Colonic mucosa (tissue), 4 donors: ENCODE results near the gene TMEM91. TPM values are rescaled to one million over a fixed set of nuclear protein-coding genes. Genes with fewer than 3 reads are reported as not detected.

ENCODE experiments used
- DNase-seq: peaks from one replicate; pipeline ENCODE4 v3.0.0-alpha.2; 2020
- H3K27ac ChIP-seq: fragments of 200-600 bp; one replicate; pipeline ENCODE4 v1.8.0; 2021
- H3K27me3 ChIP-seq: fragments of 200-600 bp; one replicate; pipeline ENCODE4 v1.8.0; 2021
- H3K36me3 ChIP-seq: fragments of 200-600 bp; one replicate; pipeline ENCODE4 v1.8.0; 2021
- H3K4me1 ChIP-seq: fragments of 200-600 bp; one replicate; pipeline ENCODE4 v1.8.0; 2021; ENCODE audit warnings: mild to moderate bottlenecking
- H3K4me3 ChIP-seq: fragments of 200-600 bp; one replicate; pipeline ENCODE4 v1.8.0; 2021
- H3K9ac ChIP-seq, 2 donors: one replicate each; pipeline ENCODE4 v1.7.0; 2013; ENCODE audit warnings: control low read depth in 2 of 2, low read depth in 2 of 2, low read length in 2 of 2
- H3K9me3 ChIP-seq: fragments of 200-600 bp; one replicate; pipeline ENCODE4 v1.8.0; 2021
- CTCF ChIP-seq: fragments of 200-600 bp; IDR thresholded peaks from one replicate; pipeline ENCODE4 v1.8.0; 2022; ENCODE audit warnings: antibody characterized with exemption, mild to moderate bottlenecking
- intact Hi-C: fragments of 100-400 bp; cut with DNase I; formaldehyde crosslinking; loops from one replicate; pipeline ENCODE4 v1.14.1; 2022
- total RNA-seq, 2 donors: library from RNA; stranded (reverse); fragmentation: NEBNext Ultra II Directional in 1 of 2; extraction: Animal tissue kit (Norgen Biotek cat#: 25700) in 1 of 2; gene quantifications; one replicate each; pipeline ENCODE4 v1.2.1, GENCODE V29; 2021
- donor health status: healthy.
- donor health status: DM: no; HTN: no; CAD: no.
- donor health status: DM: no; HTN: no; CAD: no.

TMEM91 gene
- total RNA-seq, 2 donors from 2014 or later, result 2.0 to 3.6 TPM

GRCh38 chr19:41428481-41428859 is 52.1 kb downstream of the TMEM91 start:
- H3K27ac ChIP-seq, result peak overlapping the region; percentile 76
- DNase-seq, result no peak
- no peaks in the 10 kb centered on the region for H3K27me3 ChIP-seq
- no peaks in the 10 kb centered on the region for H3K4me1 ChIP-seq
- peak overlapping the region; percentile 54 to 99 for H3K9ac ChIP-seq
- no peak for TF ChIP-seq CTCF
- H3K4me3 ChIP-seq, result peak overlapping the region; percentile 57
- H3K9me3 ChIP-seq, result no peaks in the 10 kb centered on the region
- intact Hi-C loops, result no loop called here
- no peaks in the 10 kb centered on the region for H3K36me3 ChIP-seq

- DNase-seq, result no peak
- intact Hi-C loops, result loop anchor here (5.0 to 10.0 kb wide), 2 partner anchors 34 to 106 kb away; partner anchors contain the start of genes BCKDHA and EXOSC5
- no peaks in the 10 kb centered on the region for H3K4me1 ChIP-seq
- H3K4me3 ChIP-seq, result no peak overlapping the region
- H3K9ac ChIP-seq, result no peak overlapping the region
- H3K36me3 ChIP-seq, result no peaks in the 10 kb centered on the region
- H3K9me3 ChIP-seq, result no peaks in the 10 kb centered on the region
- no peak overlapping the region for H3K27ac ChIP-seq
- no peak for TF ChIP-seq CTCF
- H3K27me3 ChIP-seq, result no peaks in the 10 kb centered on the region
Observed at GRCh38 chr19:41430922-41431321, 54.6 kb downstream of the TMEM91 start.

GRCh38 chr19:41431426-41432386 is 55.4 kb downstream of the TMEM91 start:
- no peak for DNase-seq
- Histone ChIP-seq H3K27ac (no peak overlapping the region), H3K36me3 (no peaks in the 10 kb centered on the region), H3K9me3 (no peaks in the 10 kb centered on the region), H3K9ac (no peak overlapping the region), H3K4me3 (no peak overlapping the region), H3K27me3 (no peaks in the 10 kb centered on the region), H3K4me1 (no peaks in the 10 kb centered on the region)
- TF ChIP-seq CTCF, result peak; percentile 15
- intact Hi-C loops, result loop anchor here (5.0 to 10.0 kb wide), 2 partner anchors 34 to 107 kb away; partner anchors contain the start of genes BCKDHA and EXOSC5

GRCh38 chr19:41433171-41433570 is 56.8 kb downstream of the TMEM91 start:
- Histone ChIP-seq H3K4me3 (no peak overlapping the region), H3K27ac (no peak overlapping the region), H3K9ac (no peak overlapping the region), H3K9me3 (no peaks in the 10 kb centered on the region), H3K4me1 (no peaks in the 10 kb centered on the region), H3K27me3 (no peaks in the 10 kb centered on the region), H3K36me3 (no peaks in the 10 kb centered on the region)
- TF ChIP-seq CTCF, result no peak
- intact Hi-C loops, result loop anchor here (5.0 to 10.0 kb wide), 2 partner anchors 36 to 108 kb away; partner anchors contain the start of genes BCKDHA and EXOSC5
- DNase-seq, result no peak

Other genes with a start within 250 kb of the TMEM91 start
- gene CYP2S1, start 183.3 kb upstream of the TMEM91 start, total RNA-seq, result 100 to 1,000 TPM; 114 to 152 TPM
- gene AXL, start 157.3 kb upstream of the TMEM91 start, total RNA-seq, result 10 to 100 TPM in 1 of 2 donors, 1 to 10 TPM in 1; 6.2 to 21.4 TPM
- gene HNRNPUL1, start 112.2 kb upstream of the TMEM91 start, total RNA-seq, result 100 to 1,000 TPM; 179 to 233 TPM
- 10 to 100 TPM; 20.6 to 30.5 TPM for gene CCDC97, start 66.4 kb upstream of the TMEM91 start, total RNA-seq
- gene TGFB1, start 22.6 kb upstream of the TMEM91 start, total RNA-seq, result 10 to 100 TPM in 1 of 2 donors, 1 to 10 TPM in 1; 7.7 to 14.6 TPM
- 10 to 100 TPM in 1 of 2 donors, 1 to 10 TPM in 1; 8.4 to 10.4 TPM for gene B9D2, start 12.4 kb upstream of the TMEM91 start, total RNA-seq
- gene EXOSC5, start 20.8 kb downstream of the TMEM91 start, total RNA-seq, result 10 to 100 TPM; 11.5 to 33.5 TPM
- gene BCKDHA, start 21.3 kb downstream of the TMEM91 start, total RNA-seq, result 10 to 100 TPM; 18.8 to 31.7 TPM
- gene B3GNT8, start 50.8 kb downstream of the TMEM91 start, total RNA-seq, result 10 to 100 TPM; 26.5 to 34.1 TPM
- 10 to 100 TPM; 48.0 to 61.8 TPM for gene DMAC2, start 63.4 kb downstream of the TMEM91 start, total RNA-seq
- not detected for gene ERICH4, start 66.6 kb downstream of the TMEM91 start, total RNA-seq
- gene CEACAM21, start 199.6 kb downstream of the TMEM91 start, total RNA-seq, result under 1 TPM; 0.25 to 0.45 TPM